Nephron (organoid): Measurements from ENCODE around the gene ZDHHC21.

ENCODE experiments used
- H3K27ac Mint-ChIP-seq, 3 experiments: 2 replicates each; pipeline ENCODE4 v1.8.0; 2020; ENCODE audit warnings: mixed read lengths in 3 of 3, mild to moderate bottlenecking in 2 of 3, moderate library complexity in 1 of 3
- H3K27me3 Mint-ChIP-seq: 2 replicates; pipeline ENCODE4 v1.8.0; 2021; ENCODE audit warnings: low read depth, mild to moderate bottlenecking, moderate library complexity, mixed read lengths
- H3K36me3 Mint-ChIP-seq: 2 replicates; pipeline ENCODE4 v1.8.0; 2020; ENCODE audit warnings: low read depth, mixed read lengths
- H3K4me1 Mint-ChIP-seq: 2 replicates; pipeline ENCODE4 v1.8.0; 2020; ENCODE audit warnings: mixed read lengths
- H3K4me3 Mint-ChIP-seq, 3 experiments: 2 replicates each; pipeline ENCODE4 v1.8.0; 2020; ENCODE audit warnings: mild to moderate bottlenecking in 3 of 3, mixed read lengths in 3 of 3, moderate library complexity in 2 of 3
- H3K9me3 Mint-ChIP-seq: 2 replicates; pipeline ENCODE4 v1.8.0; 2020; ENCODE audit warnings: mixed read lengths
- TF ChIP-seq, protein P1 (sequence below), 3 experiments: fragments of 200-600 bp; sonication (generic); IDR thresholded peaks; one replicate each; pipeline ENCODE4 v1.5.0; 2021; ENCODE audit warnings: antibody characterized with exemption in 3 of 3; ENCODE audit not compliant: unreplicated experiment in 3 of 3

ZDHHC21 gene

DNA sequence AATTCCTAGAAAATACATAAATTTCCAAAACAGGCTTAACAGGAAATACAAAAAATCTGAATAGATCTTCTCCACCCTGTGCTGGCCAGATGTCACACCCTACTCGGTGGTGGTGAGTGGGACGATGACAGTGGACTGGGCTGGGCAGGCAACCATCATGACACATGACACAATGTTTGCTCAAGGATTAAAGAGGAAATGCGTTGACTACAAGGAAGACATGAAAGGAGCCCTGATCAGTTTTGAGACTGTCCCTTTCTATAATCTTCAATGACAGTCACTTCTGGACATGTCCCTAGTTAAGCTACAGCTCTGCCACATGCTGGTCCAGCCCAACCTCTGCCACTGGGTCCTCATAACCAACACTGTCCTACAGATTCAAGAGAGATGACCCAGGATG lies 99.8 kb downstream of the ZDHHC21 start:
- H3K27ac Mint-ChIP-seq: no peak overlapping the region
- TF ChIP-seq, protein P1, sequence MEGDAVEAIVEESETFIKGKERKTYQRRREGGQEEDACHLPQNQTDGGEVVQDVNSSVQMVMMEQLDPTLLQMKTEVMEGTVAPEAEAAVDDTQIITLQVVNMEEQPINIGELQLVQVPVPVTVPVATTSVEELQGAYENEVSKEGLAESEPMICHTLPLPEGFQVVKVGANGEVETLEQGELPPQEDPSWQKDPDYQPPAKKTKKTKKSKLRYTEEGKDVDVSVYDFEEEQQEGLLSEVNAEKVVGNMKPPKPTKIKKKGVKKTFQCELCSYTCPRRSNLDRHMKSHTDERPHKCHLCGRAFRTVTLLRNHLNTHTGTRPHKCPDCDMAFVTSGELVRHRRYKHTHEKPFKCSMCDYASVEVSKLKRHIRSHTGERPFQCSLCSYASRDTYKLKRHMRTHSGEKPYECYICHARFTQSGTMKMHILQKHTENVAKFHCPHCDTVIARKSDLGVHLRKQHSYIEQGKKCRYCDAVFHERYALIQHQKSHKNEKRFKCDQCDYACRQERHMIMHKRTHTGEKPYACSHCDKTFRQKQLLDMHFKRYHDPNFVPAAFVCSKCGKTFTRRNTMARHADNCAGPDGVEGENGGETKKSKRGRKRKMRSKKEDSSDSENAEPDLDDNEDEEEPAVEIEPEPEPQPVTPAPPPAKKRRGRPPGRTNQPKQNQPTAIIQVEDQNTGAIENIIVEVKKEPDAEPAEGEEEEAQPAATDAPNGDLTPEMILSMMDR (IDR thresholded peaks at IDR 0.05; ENCODE audit: unreplicated experiment in 3 of 3): no peak
- no peak overlapping the region for H3K4me3 Mint-ChIP-seq
- no peaks in the 10 kb centered on the region for H3K27me3 Mint-ChIP-seq
- no peaks in the 10 kb centered on the region for H3K4me1 Mint-ChIP-seq
- peaks cover 61% of the 10 kb centered on the region for H3K36me3 Mint-ChIP-seq
- H3K9me3 Mint-ChIP-seq: peaks cover 39% of the 10 kb centered on the region

DNA sequence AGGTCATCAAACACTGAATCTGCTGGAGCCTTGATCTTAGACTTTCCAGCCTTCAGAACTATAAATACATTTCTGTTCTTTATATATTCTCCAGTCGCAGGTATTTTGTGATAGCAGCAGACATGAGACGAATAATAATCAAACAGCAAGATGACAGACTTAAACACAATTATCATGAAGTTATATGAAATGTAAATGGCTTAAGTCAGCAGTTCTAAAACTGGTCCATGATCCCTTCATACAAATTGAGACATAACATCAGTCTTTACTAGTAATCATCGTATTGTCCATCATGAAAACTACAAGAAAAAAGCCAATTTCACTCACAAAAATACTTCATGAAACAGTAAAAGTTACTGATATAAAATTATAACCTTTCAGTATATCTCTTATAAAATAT lies 101.8 kb downstream of the ZDHHC21 start:
- no peak overlapping the region for H3K27ac Mint-ChIP-seq
- no peak overlapping the region for H3K4me3 Mint-ChIP-seq
- no peaks in the 10 kb centered on the region for H3K4me1 Mint-ChIP-seq
- no peaks in the 10 kb centered on the region for H3K27me3 Mint-ChIP-seq
- TF ChIP-seq, protein P1 (IDR thresholded peaks at IDR 0.05; ENCODE audit: unreplicated experiment in 3 of 3): no peak
- peaks cover 50% of the 10 kb centered on the region for H3K36me3 Mint-ChIP-seq
- H3K9me3 Mint-ChIP-seq: peaks cover 30% of the 10 kb centered on the region

DNA sequence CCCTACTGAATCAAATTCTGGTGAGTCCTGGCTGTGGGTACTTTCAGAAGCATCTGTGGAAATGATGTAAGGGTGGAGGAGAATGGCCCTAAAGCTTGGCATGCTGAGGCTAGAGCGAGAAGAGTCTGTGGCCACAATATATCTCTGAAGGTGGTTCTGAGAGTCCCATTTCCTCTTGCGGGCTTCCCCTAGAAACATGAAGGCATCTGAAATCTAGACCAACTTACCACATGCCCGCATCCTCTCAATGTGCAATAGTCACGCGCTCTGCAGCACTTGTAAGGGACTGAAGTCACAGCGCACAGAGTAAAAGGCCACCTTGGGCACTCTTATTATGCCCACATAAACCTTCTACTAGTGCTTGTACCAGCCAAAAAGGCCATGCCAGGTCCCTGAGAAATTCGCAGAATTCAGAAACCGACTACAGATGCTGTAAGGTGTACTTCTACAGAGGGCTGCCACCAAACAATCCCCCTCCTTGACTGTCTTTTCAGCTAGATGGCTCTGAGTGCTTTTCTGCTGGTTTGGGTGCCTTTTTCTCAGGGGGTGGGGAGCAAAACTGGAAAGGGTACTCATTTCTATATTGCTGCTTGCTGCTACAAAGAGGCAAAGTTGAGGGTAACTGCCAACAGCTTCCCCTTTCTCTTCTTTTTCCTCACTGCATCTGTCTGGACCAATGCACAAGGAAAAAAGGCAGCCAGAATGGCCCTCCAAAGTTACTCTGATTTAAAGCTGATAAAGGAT lies 107.3 kb downstream of the ZDHHC21 start:
- H3K9me3 Mint-ChIP-seq: peaks cover 12% of the 10 kb centered on the region
- H3K27ac Mint-ChIP-seq: no peak overlapping the region
- H3K36me3 Mint-ChIP-seq: peaks cover 21% of the 10 kb centered on the region
- TF ChIP-seq, protein P1 (IDR thresholded peaks at IDR 0.05; ENCODE audit: unreplicated experiment in 3 of 3): no peak
- H3K4me1 Mint-ChIP-seq: no peaks in the 10 kb centered on the region
- H3K27me3 Mint-ChIP-seq: no peaks in the 10 kb centered on the region
- H3K4me3 Mint-ChIP-seq: no peak overlapping the region

GRCh38 chr9:14584571-14584970 lies 108.7 kb downstream of the ZDHHC21 start:
- TF ChIP-seq, protein P1 (IDR thresholded peaks at IDR 0.05; ENCODE audit: unreplicated experiment in 3 of 3): no peak
- Mint-ChIP-seq H3K4me1 (no peaks in the 10 kb centered on the region), H3K27ac (no peak overlapping the region), H3K4me3 (no peak overlapping the region), H3K9me3 (peaks cover 24% of the 10 kb centered on the region), H3K36me3 (peaks cover 18% of the 10 kb centered on the region), H3K27me3 (no peaks in the 10 kb centered on the region)

DNA sequence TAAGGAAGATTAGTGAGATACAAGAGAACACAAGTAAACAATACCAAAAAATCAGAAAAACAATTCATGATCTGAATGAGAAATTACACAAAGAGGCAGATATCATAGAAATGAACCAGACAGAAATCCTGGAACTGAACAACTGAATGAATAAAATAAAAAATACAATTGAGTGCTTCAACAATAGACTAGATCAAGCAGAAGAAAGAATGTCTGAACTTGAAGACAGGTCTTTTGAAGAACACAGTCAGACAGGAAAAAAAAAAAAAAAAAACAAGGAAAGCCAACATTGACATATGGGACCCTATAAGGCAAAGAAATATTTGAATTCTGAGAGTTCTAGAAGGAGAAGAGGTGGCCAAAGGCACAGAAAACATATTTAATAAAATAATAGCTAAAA lies 115.2 kb downstream of the ZDHHC21 start:
- no peaks in the 10 kb centered on the region for H3K4me1 Mint-ChIP-seq
- peaks cover 33% of the 10 kb centered on the region for H3K9me3 Mint-ChIP-seq

More for the DNA sequence above, 115.2 kb downstream of the ZDHHC21 start:
- Mint-ChIP-seq H3K27me3 (no peaks in the 10 kb centered on the region), H3K36me3 (peaks cover 6% of the 10 kb centered on the region), H3K4me3 (no peak overlapping the region), H3K27ac (no peak overlapping the region)
- TF ChIP-seq, protein P1 (IDR thresholded peaks at IDR 0.05; ENCODE audit: unreplicated experiment in 3 of 3): no peak
